22Rv1 (cell line): Measurements from ENCODE around the gene CCDC178.

Experiments
- H3K27ac ChIP-seq: fragments of 450-650 bp; 2 replicates; pipeline ENCODE4 v1.5.1; 2017
- CTCF ChIP-seq: fragments of 450-650 bp; IDR thresholded peaks from 2 replicates; pipeline ENCODE4 v1.5.1; 2017; ENCODE audit warnings: mild to moderate bottlenecking
- ZFX ChIP-seq: fragments of 450-650 bp; IDR thresholded peaks from 2 replicates; pipeline ENCODE4 v1.6.1; 2017; ENCODE audit warnings: antibody characterized with exemption, borderline replicate concordance

Gene CCDC178

DNA sequence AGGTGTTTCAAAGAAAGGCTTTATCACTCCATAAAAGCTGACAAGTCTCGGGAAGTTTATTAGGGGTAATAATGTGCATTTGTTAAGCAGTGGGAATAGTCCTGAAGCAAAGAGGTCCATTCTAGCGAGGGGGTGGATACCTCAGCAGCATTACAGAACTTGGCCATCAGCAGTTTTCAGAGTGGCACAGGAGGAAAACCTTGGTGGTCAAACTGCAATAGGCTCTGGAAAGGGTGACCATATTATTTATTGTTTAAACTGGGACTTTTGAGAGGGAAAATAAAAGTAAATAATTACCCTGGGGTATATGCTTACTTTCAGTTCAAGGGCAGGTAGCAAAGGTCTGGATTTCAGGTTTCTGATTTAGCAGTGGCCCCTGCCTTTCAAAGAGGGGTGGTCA is 552.2 kb downstream of the CCDC178 start:
- H3K27ac ChIP-seq: no peak overlapping the region
- TF ChIP-seq ZFX (no peak), CTCF (no peak)
